Stimulated activated CD8-positive, alpha-beta memory T cell treated with anti-CD3 and anti-CD28 coated beads, Interleukin-4, amount 100 ng/mL, for 1 hour (primary cell): Measurements from ENCODE around the gene TMEM11.
A peak's percentile ranks its signal among the peaks of the same experiment; 100 is the strongest.

Experiments used
- DNase-seq, 2 donors: peaks; one replicate each; pipeline ENCODE4 v3.0.0-alpha.2; 2020; ENCODE audit warnings: low read depth in 2 of 2, low spot score in 1 of 2

The TMEM11 gene

GRCh38 chr17:21214015-21214776 is at the start of gene TMEM11:
Gene TMEM11 (minus strand): TSS chr17:21214161. CDS start chr17:21214152, 9 bp downstream.
- DNase-seq, result peak; percentile 76 to 87

- no peak for DNase-seq
These were observed 49.4 kb upstream of the TMEM11 start for GRCh38 chr17:21263376-21263775.

- no peak for DNase-seq
These were observed 48.5 kb upstream of the TMEM11 start for GRCh38 chr17:21262259-21262993.

GRCh38 chr17:21258593-21258992 is 44.6 kb upstream of the TMEM11 start:
- no peak for DNase-seq

- no peak for DNase-seq
These were observed 39.9 kb upstream of the TMEM11 start for GRCh38 chr17:21253646-21254441.

GRCh38 chr17:21252796-21253645 is 39.1 kb upstream of the TMEM11 start, which contains the start of gene NATD1:
Gene NATD1 (minus strand): TSS chr17:21253410. CDS start chr17:21253264, 146 bp downstream.
- peak; percentile 52 to 60 for DNase-seq

- DNase-seq, result no peak
These were observed 38.4 kb upstream of the TMEM11 start for GRCh38 chr17:21252289-21252795.

- no peak for DNase-seq
These were observed 37.5 kb upstream of the TMEM11 start for GRCh38 chr17:21251337-21252010.

- no peak for DNase-seq
These were observed 36.9 kb upstream of the TMEM11 start for GRCh38 chr17:21250854-21251253.

- no peak for DNase-seq
These were observed 36.2 kb upstream of the TMEM11 start for GRCh38 chr17:21249920-21250703.

- no peak for DNase-seq
These were observed 35.3 kb upstream of the TMEM11 start for GRCh38 chr17:21249086-21249795.

GRCh38 chr17:21248500-21248899 is 34.5 kb upstream of the TMEM11 start:
- no peak for DNase-seq

- DNase-seq, result no peak
These were observed 33.7 kb upstream of the TMEM11 start for GRCh38 chr17:21247552-21248258.

GRCh38 chr17:21246698-21247097 is 32.7 kb upstream of the TMEM11 start:
- DNase-seq, result no peak

GRCh38 chr17:21245639-21246084 is 31.7 kb upstream of the TMEM11 start:
- no peak for DNase-seq

GRCh38 chr17:21243516-21244303 is 29.7 kb upstream of the TMEM11 start:
- DNase-seq, result no peak
